Progenitor cell of endocrine pancreas (in vitro differentiated cells): ENCODE results near the gene SELENOS. TPM values are rescaled to one million over a fixed set of nuclear protein-coding genes. Genes with fewer than 3 reads are reported as not detected.
A peak's percentile ranks its signal among the peaks of the same experiment; 100 is the strongest.

Source experiments
- DNase-seq: peaks from one replicate; pipeline ENCODE4 v3.0.0; 2021; ENCODE audit warnings: low spot score; ENCODE audit not compliant: unreplicated experiment
- H3K27ac Mint-ChIP-seq: 2 replicates; pipeline ENCODE4 v1.8.0; 2021; ENCODE audit warnings: mild to moderate bottlenecking, moderate library complexity, mixed read lengths
- H3K27me3 Mint-ChIP-seq: 2 replicates; pipeline ENCODE4 v1.8.0; 2021; ENCODE audit warnings: mixed read lengths
- H3K36me3 Mint-ChIP-seq: 2 replicates; pipeline ENCODE4 v1.8.0; 2022; ENCODE audit warnings: mixed read lengths; ENCODE audit not compliant: insufficient read depth
- H3K4me1 Mint-ChIP-seq: 2 replicates; pipeline ENCODE4 v1.8.0; 2021; ENCODE audit warnings: low read depth, mixed read lengths
- H3K4me3 Mint-ChIP-seq: 2 replicates; pipeline ENCODE4 v1.8.0; 2021; ENCODE audit warnings: low read depth, mild to moderate bottlenecking, moderate library complexity, mixed read lengths
- H3K9me3 Mint-ChIP-seq: 2 replicates; pipeline ENCODE4 v1.8.0; 2021; ENCODE audit warnings: low read depth, mixed read lengths
- total RNA-seq: library from RNA; stranded (reverse); gene quantifications from 2 replicates; pipeline ENCODE4 v1.2.1, GENCODE V29; 2021
- TF ChIP-seq, protein P1 (sequence below): fragments of 200-600 bp; sonication (generic); IDR thresholded peaks from one replicate; pipeline ENCODE4 v1.5.0; 2021; ENCODE audit warnings: antibody characterized with exemption, mild to moderate bottlenecking; ENCODE audit not compliant: unreplicated experiment

Gene SELENOS
- total RNA-seq, 1 donor from 2014 or later = 51.9 TPM

DNA sequence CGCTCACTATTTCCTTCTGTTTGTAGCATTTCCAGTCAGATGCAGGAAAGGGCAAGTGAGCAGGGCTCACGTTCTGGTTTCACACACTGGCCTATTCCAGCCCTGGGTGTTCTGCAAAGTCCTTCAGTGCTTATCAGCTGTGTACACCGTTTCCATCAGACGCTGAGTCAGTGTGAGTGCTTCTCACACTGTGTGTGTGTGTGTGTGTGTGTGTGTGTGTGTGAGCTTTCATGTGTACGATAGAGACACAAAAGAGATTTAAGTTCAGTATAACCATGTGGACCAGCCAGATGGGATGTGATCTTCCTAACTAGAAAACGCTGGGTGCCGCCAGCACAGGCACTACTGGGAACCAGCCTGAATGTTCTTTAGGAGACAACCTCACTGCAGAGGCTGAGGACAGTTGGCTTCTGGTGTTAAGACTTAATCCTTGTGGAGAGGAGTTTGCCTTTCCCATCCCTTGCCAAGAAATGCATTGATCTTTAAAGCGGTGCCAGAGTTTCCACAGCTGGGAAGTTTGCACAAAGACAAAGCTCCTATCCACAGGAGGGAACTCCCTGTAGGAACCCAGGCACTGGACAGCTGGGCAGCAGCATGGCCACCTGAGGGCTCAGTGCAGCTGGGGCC lies 21.6 kb downstream of the SELENOS start:
- Mint-ChIP-seq H3K27ac (peak overlapping the region; percentile 59), H3K4me1 (peaks cover 18% of the 10 kb centered on the region)

DNA sequence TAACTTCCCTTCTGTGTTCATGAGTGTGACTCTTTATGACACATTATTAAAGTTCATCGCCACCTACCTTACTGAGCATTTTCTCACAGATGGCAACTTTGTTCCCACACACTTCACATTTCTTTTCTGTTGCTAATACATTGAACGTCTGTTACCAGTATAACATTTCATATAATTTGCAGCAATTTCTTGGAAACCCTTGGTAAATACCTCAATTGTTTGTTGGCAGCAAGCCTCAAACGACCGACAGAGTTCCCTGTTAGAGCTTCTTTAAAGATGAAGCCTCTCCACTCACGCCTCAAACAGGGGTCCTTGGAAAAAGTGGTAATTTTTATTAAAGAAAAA lies 22.3 kb downstream of the SELENOS start:
- Mint-ChIP-seq H3K36me3 (no peaks in the 10 kb centered on the region), H3K4me1 (peaks cover 25% of the 10 kb centered on the region), H3K4me3 (no peak overlapping the region)

More for the DNA sequence above, 21.6 kb downstream of the SELENOS start:
- no peak for DNase-seq
- Mint-ChIP-seq H3K36me3 (no peaks in the 10 kb centered on the region), H3K4me3 (no peak overlapping the region), H3K9me3 (no peaks in the 10 kb centered on the region), H3K27me3 (peaks cover 25% of the 10 kb centered on the region)
- TF ChIP-seq, protein P1, sequence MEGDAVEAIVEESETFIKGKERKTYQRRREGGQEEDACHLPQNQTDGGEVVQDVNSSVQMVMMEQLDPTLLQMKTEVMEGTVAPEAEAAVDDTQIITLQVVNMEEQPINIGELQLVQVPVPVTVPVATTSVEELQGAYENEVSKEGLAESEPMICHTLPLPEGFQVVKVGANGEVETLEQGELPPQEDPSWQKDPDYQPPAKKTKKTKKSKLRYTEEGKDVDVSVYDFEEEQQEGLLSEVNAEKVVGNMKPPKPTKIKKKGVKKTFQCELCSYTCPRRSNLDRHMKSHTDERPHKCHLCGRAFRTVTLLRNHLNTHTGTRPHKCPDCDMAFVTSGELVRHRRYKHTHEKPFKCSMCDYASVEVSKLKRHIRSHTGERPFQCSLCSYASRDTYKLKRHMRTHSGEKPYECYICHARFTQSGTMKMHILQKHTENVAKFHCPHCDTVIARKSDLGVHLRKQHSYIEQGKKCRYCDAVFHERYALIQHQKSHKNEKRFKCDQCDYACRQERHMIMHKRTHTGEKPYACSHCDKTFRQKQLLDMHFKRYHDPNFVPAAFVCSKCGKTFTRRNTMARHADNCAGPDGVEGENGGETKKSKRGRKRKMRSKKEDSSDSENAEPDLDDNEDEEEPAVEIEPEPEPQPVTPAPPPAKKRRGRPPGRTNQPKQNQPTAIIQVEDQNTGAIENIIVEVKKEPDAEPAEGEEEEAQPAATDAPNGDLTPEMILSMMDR = no peak

DNA sequence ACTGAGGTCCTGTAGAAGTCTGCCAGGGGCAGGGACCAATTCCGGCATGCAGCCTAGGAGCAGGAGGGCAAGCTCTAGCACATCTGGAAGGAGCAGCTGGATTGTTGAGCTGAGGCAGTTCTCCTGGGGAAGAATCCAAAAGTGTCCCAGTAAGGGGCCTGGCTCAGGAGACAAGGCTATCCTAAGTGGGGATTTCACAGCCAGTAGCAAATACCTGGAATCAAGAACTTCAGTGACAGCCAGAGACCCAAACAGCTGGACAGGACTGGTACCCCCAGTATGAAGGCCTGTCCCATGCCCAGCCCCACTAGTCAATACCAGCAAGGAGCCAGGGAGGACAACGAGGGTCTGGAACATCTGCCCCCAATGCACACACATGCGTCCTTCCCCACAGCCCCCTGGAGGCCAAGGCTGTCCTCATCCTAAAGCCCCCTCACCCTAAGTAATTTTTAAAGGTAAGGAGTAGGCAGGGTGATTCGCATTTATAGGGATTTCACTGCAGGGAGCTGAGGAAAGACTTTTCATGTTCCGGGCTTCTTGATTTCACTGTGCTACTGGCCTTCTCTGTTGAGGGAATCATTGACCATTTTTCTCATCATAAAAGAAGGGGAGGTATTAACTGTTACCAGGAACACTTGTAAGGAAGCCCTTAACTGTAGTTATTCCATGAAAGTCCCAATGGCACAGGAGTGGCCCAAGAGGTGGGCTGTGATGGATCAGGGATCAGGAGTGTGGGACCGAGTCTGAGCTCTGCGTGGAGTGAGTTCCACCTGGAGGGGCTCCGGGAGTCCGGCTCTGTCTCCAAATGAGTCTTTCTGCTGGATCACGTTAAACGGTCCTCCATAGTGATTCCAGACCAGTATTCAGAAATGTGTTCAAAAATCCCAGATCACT lies 22.9 kb downstream of the SELENOS start:
- Mint-ChIP-seq H3K4me3 (no peak overlapping the region), H3K27ac (no peak overlapping the region), H3K9me3 (no peaks in the 10 kb centered on the region), H3K27me3 (peaks cover 22% of the 10 kb centered on the region), H3K4me1 (peaks cover 29% of the 10 kb centered on the region), H3K36me3 (no peaks in the 10 kb centered on the region)
- TF ChIP-seq, protein P1 = no peak
- DNase-seq = no peak

More for the DNA sequence above, 22.3 kb downstream of the SELENOS start:
- H3K27ac Mint-ChIP-seq = no peak overlapping the region
- peaks cover 24% of the 10 kb centered on the region for H3K27me3 Mint-ChIP-seq
- H3K9me3 Mint-ChIP-seq = no peaks in the 10 kb centered on the region
- TF ChIP-seq, protein P1 = no peak
- DNase-seq = no peak

DNA sequence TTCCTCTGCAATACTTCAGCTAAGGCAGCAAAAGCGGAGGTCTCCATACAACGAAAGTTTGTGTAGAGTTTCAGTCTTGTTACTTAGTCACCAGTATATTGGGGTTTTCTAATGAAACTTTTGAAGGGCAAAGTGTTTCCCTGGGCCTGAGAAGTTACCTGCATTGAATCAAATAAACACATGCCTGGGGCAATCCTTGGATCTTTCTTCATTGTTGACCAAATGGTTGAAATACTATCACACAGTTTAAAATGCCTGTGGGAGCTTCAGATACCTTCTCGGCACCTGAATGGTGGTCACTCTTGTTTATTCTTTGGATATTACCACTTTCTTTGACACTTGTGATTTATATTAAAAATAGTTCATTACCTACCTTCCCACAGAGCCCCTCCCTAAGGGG lies 24.4 kb downstream of the SELENOS start:
- no peak for DNase-seq
- H3K4me3 Mint-ChIP-seq = peak overlapping the region; percentile 87
- no peaks in the 10 kb centered on the region for H3K36me3 Mint-ChIP-seq
- no peaks in the 10 kb centered on the region for H3K9me3 Mint-ChIP-seq
- peaks cover 16% of the 10 kb centered on the region for H3K27me3 Mint-ChIP-seq
- TF ChIP-seq, protein P1 = no peak
- H3K27ac Mint-ChIP-seq = peak overlapping the region; percentile 90
- peaks cover 30% of the 10 kb centered on the region for H3K4me1 Mint-ChIP-seq
